GF-D8 (cell line): Measurements from ENCODE around the gene EPHB4.
"Not testable (repeated sequence)": the region's sequence is repeated elsewhere in the genome, so short reads cannot be mapped to it uniquely, and the experiment has no call there.

Source experiments
- DNase-seq: peaks from one replicate; lab custom pipeline; 2025; lab: John Stamatoyannopoulos, UW

EPHB4 gene

DNA sequence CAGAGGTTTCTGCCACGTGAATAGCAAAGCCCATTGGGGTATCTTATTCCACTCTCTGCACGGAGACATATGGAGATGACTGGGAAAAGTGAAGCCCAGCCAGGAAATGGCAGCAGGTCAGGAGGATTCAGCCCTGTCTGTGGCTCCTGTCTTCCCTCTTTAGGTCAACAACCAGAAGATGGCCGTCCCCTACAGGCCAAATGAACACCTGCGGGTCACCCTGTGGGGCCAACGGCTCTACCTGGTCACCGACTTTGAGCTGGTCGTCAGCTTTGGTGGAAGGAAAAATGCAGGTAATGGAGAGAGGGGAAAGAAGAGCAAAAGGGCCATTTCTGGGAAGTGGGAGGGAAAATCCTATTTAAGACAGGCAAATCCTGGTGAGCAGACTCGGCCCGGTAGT lies 38.3 kb downstream of the EPHB4 start:
- DNase-seq: no peak

DNA sequence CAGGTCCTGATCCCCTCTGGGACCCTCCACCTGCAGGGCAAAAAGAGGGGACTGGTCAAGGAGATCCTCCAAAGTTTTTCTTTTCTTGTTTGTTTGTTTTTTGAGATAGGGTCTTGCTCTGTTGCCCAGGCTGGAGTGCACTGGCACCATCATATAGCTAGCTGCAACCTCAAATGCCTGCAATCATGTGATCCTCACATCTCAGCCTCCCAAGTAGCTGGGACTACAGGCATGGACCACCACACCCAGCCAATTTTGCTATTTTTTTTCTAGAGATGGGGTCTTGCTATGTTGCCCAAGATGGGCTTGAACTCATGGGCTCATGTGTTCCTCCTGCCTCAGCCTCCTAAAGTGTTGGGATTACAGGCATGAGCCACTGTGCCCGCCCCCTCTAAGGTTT lies 41.0 kb downstream of the EPHB4 start:
- no peak for DNase-seq

DNA sequence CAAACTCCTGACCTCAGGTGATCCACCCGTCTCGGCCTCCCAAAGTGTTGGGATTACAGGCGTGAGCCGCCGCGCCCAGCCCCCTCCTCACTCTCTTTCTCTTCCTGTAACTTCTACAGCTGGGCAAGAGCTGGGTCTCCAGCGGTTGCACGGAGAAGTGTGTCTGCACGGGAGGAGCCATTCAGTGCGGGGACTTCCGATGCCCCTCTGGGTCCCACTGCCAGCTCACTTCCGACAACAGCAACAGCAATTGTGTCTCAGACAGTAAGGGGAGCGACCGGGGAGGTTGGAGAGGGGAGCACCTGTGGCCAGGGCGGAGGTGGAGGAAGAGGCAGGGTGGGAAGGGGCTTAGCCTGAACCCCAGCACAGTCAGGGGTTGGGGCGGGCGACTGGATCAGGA lies 41.4 kb downstream of the EPHB4 start:
- DNase-seq: no peak

DNA sequence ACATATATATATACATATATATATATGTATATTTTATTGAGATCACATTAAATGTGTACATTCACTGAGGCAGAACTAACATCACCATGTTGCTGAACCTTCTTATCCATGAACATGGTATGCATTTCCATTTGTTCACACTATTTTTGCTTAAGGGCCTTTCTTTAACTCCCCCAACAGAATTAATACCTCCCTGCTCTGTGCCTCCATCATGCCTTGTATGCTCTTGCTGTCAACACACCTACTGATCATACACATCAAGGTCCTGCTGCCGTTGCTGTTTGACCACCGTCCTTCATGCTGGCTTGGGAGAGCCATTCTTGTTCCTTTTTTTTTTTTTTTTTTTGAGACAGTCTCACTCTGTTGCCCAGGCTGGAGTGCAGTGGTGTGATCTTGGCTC lies 43.5 kb downstream of the EPHB4 start:
- DNase-seq: no peak

DNA sequence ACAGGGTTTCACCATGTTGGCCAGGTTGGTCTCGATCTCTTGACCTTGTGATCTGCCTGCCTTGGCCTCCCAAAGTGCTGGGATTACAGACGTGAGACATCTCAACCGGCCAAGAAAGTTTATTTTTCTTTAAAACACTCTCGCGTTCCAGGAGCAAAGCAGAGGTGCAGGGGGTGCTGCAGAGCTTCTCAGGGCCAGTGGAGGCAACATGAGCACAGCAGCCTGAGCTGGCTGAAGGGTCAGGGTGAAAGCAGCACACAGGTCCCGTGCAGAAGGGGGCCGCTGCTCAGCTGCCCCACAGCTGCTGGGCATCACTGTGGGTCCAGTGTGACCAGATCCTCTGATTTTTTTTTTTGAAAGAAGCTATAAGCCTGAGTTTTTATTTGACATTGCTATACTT lies 46.1 kb downstream of the EPHB4 start:
- no peak for DNase-seq

DNA sequence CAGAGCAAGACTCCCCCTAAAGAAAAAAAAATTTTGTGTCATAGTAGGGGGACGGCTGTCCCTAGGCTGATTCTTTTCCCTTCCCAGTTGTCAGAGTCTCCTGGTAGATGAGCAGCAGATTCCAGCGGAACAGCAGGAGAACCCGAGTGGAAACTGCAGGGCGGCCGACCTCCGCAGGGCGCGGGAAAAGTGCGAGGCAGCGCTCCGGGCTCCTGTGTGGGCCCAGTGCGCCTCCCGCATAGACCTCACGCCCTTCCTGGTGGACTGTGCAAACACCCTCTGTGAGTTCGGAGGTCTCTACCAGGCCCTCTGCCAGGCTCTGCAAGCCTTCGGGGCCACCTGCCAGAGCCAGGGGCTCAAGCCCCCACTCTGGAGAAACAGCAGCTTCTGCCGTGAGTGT lies 48.0 kb downstream of the EPHB4 start:
- no peak for DNase-seq

DNA sequence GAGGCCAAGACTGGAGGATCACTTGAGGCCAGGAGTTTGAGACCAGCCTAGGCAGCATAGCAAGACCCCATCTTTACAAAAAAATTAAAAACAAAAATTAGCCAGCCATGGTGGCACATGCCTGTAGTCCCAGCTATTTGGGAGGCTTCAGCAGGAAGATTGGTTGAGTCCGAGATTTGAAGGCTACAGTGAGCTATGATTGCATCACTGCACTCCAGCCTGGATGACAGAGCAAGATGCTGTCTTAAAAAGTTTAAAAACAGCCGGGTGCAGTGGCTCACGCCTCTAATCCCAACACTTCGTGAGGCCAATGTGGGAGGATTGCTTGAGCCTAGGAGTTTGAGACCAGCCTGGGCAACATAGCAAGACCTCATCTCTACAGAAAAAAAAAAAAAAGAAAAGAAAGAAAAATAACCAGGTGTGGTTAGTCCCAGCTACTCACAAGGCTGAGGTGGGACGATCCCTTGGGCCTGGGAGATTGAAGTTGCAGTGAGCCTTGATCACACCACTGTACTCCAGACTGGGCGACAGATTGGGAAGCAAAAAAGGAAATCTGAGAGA lies 49.2 kb downstream of the EPHB4 start:
- no peak for DNase-seq

DNA sequence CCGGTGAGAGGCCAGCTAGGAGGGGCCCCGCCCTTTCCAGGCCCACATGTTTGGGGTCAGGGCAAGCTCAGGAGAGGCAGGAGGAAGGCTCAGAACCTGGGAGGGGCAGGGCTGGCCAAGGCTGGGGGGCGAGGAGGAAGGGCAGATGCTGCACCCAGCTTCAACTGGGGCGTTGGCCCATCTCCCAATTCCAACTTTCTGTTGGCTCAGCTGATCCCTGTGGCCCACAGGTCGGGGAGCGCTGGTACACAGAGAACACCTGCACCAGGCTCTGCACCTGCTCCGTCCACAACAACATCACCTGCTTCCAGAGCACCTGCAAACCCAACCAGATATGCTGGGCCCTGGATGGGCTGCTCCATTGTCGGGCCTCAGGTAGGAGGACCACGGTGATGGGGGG lies 53.8 kb downstream of the EPHB4 start:
- DNase-seq: no peak

DNA sequence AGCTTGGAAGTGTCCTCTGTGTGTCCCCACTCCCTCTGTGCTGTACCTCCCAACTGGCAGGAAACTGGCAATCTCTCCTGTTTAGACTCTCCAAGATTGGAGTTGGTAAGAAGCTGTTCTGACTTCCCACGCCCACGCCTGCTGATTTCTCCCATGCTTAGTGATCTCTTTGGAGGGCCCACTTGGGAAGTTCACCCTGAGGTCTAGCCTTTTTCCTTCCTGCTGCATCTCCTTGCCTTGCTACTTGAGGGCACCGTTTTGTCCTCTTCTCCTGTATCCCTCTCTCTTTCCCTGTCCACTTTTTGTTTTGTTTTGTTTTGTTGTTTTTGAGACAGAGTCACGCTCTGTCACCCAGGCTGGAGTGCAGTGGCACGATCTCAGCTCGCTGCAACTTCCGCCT lies 58.5 kb downstream of the EPHB4 start:
- no peak for DNase-seq

DNA sequence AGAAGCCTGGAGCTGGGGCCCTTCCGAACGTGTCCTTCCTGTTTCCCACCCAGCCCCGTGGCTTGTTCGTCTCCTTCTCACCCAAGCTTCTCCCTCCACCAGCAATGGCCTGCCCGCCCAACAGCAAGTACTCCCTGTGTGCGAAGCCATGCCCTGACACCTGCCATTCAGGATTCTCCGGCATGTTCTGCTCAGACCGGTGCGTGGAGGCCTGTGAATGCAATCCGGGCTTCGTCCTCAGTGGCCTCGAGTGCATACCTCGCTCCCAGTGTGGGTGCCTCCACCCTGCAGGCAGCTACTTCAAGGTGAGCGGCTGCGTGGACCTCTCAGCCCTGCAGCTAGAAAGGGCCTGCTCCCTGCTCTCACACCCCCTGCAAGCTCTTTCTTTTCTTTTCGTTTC lies 62.1 kb downstream of the EPHB4 start:
- no peak for DNase-seq

DNA sequence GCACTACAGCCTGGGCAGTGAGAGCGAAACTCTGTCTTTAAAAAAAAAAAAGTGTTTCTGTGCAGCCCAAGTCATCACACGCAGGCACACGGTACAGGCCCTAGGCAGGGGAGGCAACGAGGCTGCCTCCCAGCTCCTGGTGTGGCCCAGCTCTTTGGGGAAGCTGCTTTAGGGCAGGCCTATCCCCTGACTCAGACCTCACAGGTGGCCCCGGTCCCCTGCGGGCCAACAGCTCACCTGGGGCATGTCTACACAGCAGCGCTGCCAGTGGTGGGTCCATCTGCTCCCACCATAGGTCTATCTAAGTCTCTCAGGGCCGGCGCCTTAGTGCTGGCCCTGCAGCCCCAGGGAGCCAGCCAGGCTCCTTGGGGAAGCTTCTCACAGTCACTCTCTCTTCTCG lies 62.5 kb downstream of the EPHB4 start:
- no peak for DNase-seq

DNA sequence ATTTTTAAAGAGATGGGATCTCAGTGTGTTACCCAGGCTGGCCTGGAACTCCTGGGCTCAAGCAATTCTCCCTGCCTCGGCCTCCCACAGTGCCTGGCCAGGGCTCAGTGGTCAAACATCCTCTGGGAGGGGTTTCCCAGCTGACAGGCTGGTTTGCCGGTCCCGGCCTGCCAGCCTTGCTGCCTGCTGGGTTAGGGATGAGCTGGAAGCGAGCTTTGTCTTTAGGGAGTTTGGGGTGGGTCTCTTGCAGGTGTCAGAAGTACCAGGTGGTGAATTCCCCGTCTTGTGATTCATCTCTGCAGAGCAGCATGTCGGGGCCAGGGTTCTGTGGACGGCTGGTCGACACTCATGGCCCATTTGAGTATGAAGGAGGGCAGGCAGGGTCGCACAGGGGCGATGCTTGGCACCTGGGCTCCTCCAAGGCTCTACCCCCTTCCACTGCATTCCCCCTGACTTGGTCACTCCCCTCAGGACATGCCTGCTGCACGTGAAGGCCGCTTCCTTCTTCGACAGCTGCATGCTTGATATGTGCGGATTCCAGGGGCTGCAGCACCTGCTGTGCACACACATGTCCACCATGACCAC lies 63.7 kb downstream of the EPHB4 start:
- no peak for DNase-seq

DNA sequence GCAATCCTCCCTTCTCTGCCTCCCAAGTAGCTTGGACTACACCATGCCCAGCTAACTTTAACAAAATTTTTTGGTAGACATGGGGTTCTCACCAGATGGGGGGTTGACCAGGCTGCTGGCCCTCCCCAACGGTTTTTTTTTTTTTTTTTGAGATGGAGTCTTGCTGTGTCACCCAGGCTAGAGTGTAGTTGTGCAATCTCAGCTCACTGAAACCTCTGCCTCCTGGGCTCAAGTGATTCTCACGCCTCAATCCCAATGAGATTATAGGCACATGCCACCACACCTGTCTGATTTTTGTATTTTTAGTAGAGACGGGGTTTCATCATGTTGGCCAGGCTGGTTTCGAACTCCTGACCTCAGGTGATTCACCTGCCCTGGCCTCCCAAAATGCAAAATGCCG lies 64.5 kb downstream of the EPHB4 start:
- DNase-seq: not testable (repeated sequence)

DNA sequence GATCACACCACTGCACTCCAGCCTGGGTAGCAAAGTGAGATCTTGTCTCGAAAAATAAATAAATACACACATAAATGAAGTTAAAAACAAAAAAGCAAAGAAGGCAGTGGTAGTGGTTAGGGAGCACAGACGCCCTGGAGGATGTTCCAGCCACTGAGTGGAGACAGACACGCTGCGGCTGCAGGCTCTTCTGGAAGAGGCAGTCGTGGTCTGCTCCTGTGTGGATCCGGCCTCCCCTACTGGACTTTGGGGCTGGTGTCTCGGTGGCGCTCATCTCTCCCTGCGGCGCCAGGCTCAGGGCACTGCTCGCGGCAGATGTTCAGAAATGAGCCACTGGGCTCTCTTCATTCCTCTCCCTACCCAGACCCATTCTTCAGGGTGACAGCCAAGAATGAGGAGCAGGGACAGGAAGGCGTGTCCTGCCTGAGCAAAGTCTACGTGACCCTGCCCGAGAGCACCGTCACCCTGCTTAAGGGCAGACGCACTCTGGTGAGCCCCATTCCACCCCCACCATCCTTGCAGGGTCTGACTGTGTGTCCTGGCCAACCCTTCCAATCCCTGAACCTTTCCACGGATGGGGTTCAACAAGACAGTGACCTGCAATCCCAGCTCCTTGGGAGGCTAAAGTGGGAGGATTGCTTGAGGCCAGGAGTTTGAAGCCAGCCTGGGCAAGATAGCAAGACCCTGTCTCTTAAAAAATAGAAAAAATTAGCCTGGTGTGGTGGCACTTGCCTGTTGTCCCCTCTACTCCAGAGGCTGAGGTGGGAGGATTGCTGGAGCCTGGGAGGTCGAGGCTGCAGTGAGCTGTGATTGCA lies 67.8 kb downstream of the EPHB4 start:
- DNase-seq: no peak

DNA sequence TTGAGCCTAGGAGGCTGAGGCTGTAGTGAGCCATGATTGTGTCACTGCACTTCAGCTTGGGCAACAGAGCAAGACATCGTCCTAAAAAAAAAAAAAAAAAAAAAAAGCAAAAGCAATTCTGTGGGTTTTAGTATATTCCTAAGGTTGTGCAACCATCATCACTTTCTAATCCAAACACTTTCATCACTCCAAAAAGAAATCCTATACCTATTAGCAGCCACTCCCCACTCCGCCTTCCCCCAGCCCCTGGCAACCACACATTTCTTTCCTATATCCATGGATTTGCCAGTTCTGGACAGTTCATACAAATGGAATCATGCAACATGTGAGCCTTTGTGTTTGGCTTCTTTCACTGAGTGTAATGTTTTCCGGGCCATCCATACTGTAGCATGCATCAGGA lies 73.6 kb downstream of the EPHB4 start:
- no peak for DNase-seq

DNA sequence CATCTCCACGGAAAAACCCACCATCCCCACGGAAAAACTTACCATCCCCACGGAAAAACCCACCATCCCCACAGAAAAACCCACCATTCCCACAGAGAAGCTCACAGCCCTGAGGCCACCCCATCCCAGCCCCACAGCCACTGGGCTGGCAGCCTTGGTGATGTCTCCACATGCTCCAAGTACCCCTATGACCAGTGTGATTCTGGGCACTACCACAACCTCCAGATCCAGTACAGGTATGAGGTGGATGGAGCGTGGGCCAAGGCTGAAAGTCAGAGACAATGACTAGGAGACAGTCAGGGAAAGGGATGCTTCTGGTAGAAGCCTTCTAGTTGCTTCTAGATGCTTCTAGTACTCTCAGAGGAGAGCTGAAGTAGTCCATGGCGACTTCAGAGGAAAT lies 74.3 kb downstream of the EPHB4 start:
- DNase-seq: no peak
